Thoracic aorta (tissue), 2 donors: Measurements from ENCODE around the gene STRADA. TPM values are rescaled to one million over a fixed set of nuclear protein-coding genes. Genes with fewer than 3 reads are reported as not detected.

Source experiments
- ATAC-seq: fragments of 150-250 bp; one replicate; pipeline ENCODE4 v1.8.0; 2017; ENCODE audit warnings: low read depth; ENCODE audit not compliant: insufficient number of reproducible peaks, low FRiP score
- DNase-seq: peaks from one replicate; pipeline ENCODE4 v3.0.0-alpha.2; 2020; ENCODE audit warnings: low spot score
- H3K27ac ChIP-seq, 2 donors: fragments of 200-600 bp; sonication (generic); 1 replicate in 1 of 2; 2 replicates in 1 of 2; pipeline ENCODE4 v1.5.1; 2016; ENCODE audit warnings: mild to moderate bottlenecking in 2 of 2, moderate library complexity in 2 of 2
- H3K27me3 ChIP-seq: fragments of 200-600 bp; sonication (generic); replicated peaks from 2 replicates; pipeline ENCODE4 v1.6.0; 2016; ENCODE audit warnings: mild to moderate bottlenecking; ENCODE audit not compliant: insufficient read depth
- H3K36me3 ChIP-seq: fragments of 200-600 bp; sonication (generic); one replicate; pipeline ENCODE4 v1.5.1; 2016
- H3K4me1 ChIP-seq, 2 donors: fragments of 200-600 bp; sonication (generic); 1 replicate in 1 of 2; 2 replicates in 1 of 2; pipeline versions ENCODE4 v1.5.1 to v1.6.0; 2016; ENCODE audit warnings: low read depth in 2 of 2, mild to moderate bottlenecking in 1 of 2; ENCODE audit not compliant: control insufficient read depth in 1 of 2
- H3K4me3 ChIP-seq: fragments of 200-600 bp; sonication (generic); 2 replicates; pipeline ENCODE4 v1.5.1; 2016; ENCODE audit warnings: mild to moderate bottlenecking
- H3K9me3 ChIP-seq: fragments of 200-600 bp; sonication (generic); 2 replicates; pipeline ENCODE4 v1.5.1; 2016
- CTCF ChIP-seq: fragments of 200-600 bp; sonication (generic); IDR thresholded peaks from one replicate; pipeline ENCODE4 v1.5.1; 2019; ENCODE audit warnings: antibody characterized with exemption
- total RNA-seq, 2 donors: library from RNA; depleted of rRNA; stranded (reverse); fragments of >200 nt; gene quantifications; one replicate each; pipeline versions ENCODE4 v1.1.0 to v1.2.3, GENCODE V29; 2016

The STRADA gene
- total RNA-seq, 2 donors from 2014 or later: 40.9 to 62.2 TPM

GRCh38 chr17:63766754-63767153 lies 25.2 kb upstream of the STRADA start:
- no peak for TF ChIP-seq CTCF
- H3K27ac ChIP-seq: no peak overlapping the region
- ATAC-seq: no peak
- no peak overlapping the region for H3K4me3 ChIP-seq
- no peak for DNase-seq
- peaks cover 0 to 16% of the 10 kb centered on the region in 2 donors for H3K4me1 ChIP-seq
- peaks cover 15% of the 10 kb centered on the region for H3K36me3 ChIP-seq
- no peaks in the 10 kb centered on the region for H3K9me3 ChIP-seq
- H3K27me3 ChIP-seq: no peaks in the 10 kb centered on the region

- Histone ChIP-seq H3K4me3 (no peak overlapping the region), H3K27ac (no peak overlapping the region), H3K4me1 (peaks cover 0 to 6% of the 10 kb centered on the region in 2 donors), H3K9me3 (no peaks in the 10 kb centered on the region), H3K36me3 (peaks cover 24% of the 10 kb centered on the region), H3K27me3 (no peaks in the 10 kb centered on the region)
- ATAC-seq (no peak), DNase-seq (no peak)
- no peak for TF ChIP-seq CTCF
Observed at GRCh38 chr17:63764716-63765115, 23.1 kb upstream of the STRADA start.

- peaks cover 28% of the 10 kb centered on the region for H3K36me3 ChIP-seq
- ATAC-seq (no peak), DNase-seq (no peak)
- H3K4me3 ChIP-seq: no peak overlapping the region
- no peak for TF ChIP-seq CTCF
- no peaks in the 10 kb centered on the region for H3K27me3 ChIP-seq
- no peak overlapping the region for H3K27ac ChIP-seq
- no peaks in the 10 kb centered on the region for H3K9me3 ChIP-seq
- H3K4me1 ChIP-seq: no peaks in the 10 kb centered on the region
Observed at GRCh38 chr17:63762161-63763078, 20.8 kb upstream of the STRADA start.

GRCh38 chr17:63760771-63761539 lies 19.4 kb upstream of the STRADA start:
- Histone ChIP-seq H3K27ac (no peak overlapping the region), H3K4me1 (no peaks in the 10 kb centered on the region), H3K9me3 (no peaks in the 10 kb centered on the region), H3K4me3 (no peak overlapping the region), H3K36me3 (peaks cover 38% of the 10 kb centered on the region), H3K27me3 (no peaks in the 10 kb centered on the region)
- ATAC-seq (no peak), DNase-seq (no peak)
- no peak for TF ChIP-seq CTCF

- ATAC-seq (no peak), DNase-seq (no peak)
- TF ChIP-seq CTCF: no peak
- Histone ChIP-seq H3K4me1 (no peaks in the 10 kb centered on the region), H3K27ac (no peak overlapping the region), H3K27me3 (no peaks in the 10 kb centered on the region), H3K9me3 (no peaks in the 10 kb centered on the region), H3K4me3 (no peak overlapping the region), H3K36me3 (peaks cover 52% of the 10 kb centered on the region)
Observed at GRCh38 chr17:63758428-63758827, 16.8 kb upstream of the STRADA start.
